ENCODE measurements around the gene PIK3CB. TPM values are rescaled to one million over a fixed set of nuclear protein-coding genes. Genes with fewer than 3 reads are reported as not detected.

Gene PIK3CB
- total RNA-seq, 1 experiment from 2014 or later: 73.9 TPM

GRCh38 chr3:138800248-138800647 lies 34.5 kb downstream of the PIK3CB start:
- ATAC-seq (no peak), DNase-seq (ENCODE audit: low read depth, low spot score) (no peak)
- Histone ChIP-seq H3K36me3 (ENCODE audit: control insufficient read depth, insufficient read depth, low read length) (no peaks in the 10 kb centered on the region), H3K9me3 (ENCODE audit: control insufficient read depth, insufficient read depth, low read depth, low read length) (no peaks in the 10 kb centered on the region), H3K27ac (ENCODE audit: low read length) (no peak overlapping the region), H3K27me3 (ENCODE audit: control insufficient read depth, insufficient read depth, low read length) (no peaks in the 10 kb centered on the region), H3K4me1 (ENCODE audit: control insufficient read depth, insufficient read depth, low read length) (0 out of 2 replicates have a peak, but pooled peaks cover 5% of the 10 kb centered on the region), H3K4me3 (ENCODE audit: low read depth in 2 of 2, low read length in 2 of 2) (no peak overlapping the region)
- CTCF ChIA-PET: no interaction called here
- in situ Hi-C loops (cut with HindIII; ENCODE audit: low pct_unique_long_range_greater_than_20kb, low sequenced_read_pairs): no loop called here
- no TSS peak for BruUV-seq (replicated peaks)
- TF ChIP-seq CTCF (IDR thresholded peaks at IDR 0.05): no peak
- no peak for TF ChIP-seq SIN3A (IDR thresholded peaks at IDR 0.05; ENCODE audit: borderline replicate concordance, insufficient read depth, low read depth, low read length)
- no peak for TF ChIP-seq POLR2AphosphoS5 (IDR thresholded peaks at IDR 0.05; ENCODE audit: low read depth, low read length)
- no peak for TF ChIP-seq TCF7L2 (IDR thresholded peaks at IDR 0.05; ENCODE audit: low read depth, low read length)
- TF ChIP-seq REST (IDR thresholded peaks at IDR 0.05; ENCODE audit: insufficient read depth in 1 of 2, low read depth in 2 of 2, low read length in 1 of 2): no peak
- POLR2A ChIA-PET: no interaction called here
- intact Hi-C loops (cut with micrococcal nuclease; ENCODE audit: unreplicated experiment): no loop called here

GRCh38 chr3:138799822-138800221 lies 34.9 kb downstream of the PIK3CB start:
- Histone ChIP-seq H3K27ac (ENCODE audit: low read length) (no peak overlapping the region), H3K4me1 (ENCODE audit: control insufficient read depth, insufficient read depth, low read length) (0 out of 2 replicates have a peak, but pooled peaks cover 5% of the 10 kb centered on the region), H3K27me3 (ENCODE audit: control insufficient read depth, insufficient read depth, low read length) (no peaks in the 10 kb centered on the region), H3K9me3 (ENCODE audit: control insufficient read depth, insufficient read depth, low read depth, low read length) (no peaks in the 10 kb centered on the region), H3K4me3 (ENCODE audit: low read depth in 2 of 2, low read length in 2 of 2) (no peak overlapping the region), H3K36me3 (ENCODE audit: control insufficient read depth, insufficient read depth, low read length) (no peaks in the 10 kb centered on the region)
- ATAC-seq (no peak), DNase-seq (ENCODE audit: low read depth, low spot score) (no peak)
- ChIA-PET POLR2A (no interaction called here), CTCF (no interaction called here)
- TF ChIP-seq REST (IDR thresholded peaks at IDR 0.05; ENCODE audit: insufficient read depth in 1 of 2, low read depth in 2 of 2, low read length in 1 of 2) (no peak), CTCF (IDR thresholded peaks at IDR 0.05) (no peak), SIN3A (IDR thresholded peaks at IDR 0.05; ENCODE audit: borderline replicate concordance, insufficient read depth, low read depth, low read length) (no peak), TCF7L2 (IDR thresholded peaks at IDR 0.05; ENCODE audit: low read depth, low read length) (no peak)
- in situ Hi-C loops (cut with HindIII; ENCODE audit: low pct_unique_long_range_greater_than_20kb, low sequenced_read_pairs) (no loop called here), intact Hi-C loops (cut with micrococcal nuclease; ENCODE audit: unreplicated experiment) (no loop called here)
- BruUV-seq (replicated peaks): no TSS peak
